ENCODE data around the gene LYAR. TPM values are rescaled to one million over a fixed set of nuclear protein-coding genes. Genes with fewer than 3 reads are reported as not detected.

Gene LYAR
- polyA plus RNA-seq, 1 donor (not counting 4 experiments of a cell fraction or from before 2014, with no cell fraction given): 19.8 TPM

DNA sequence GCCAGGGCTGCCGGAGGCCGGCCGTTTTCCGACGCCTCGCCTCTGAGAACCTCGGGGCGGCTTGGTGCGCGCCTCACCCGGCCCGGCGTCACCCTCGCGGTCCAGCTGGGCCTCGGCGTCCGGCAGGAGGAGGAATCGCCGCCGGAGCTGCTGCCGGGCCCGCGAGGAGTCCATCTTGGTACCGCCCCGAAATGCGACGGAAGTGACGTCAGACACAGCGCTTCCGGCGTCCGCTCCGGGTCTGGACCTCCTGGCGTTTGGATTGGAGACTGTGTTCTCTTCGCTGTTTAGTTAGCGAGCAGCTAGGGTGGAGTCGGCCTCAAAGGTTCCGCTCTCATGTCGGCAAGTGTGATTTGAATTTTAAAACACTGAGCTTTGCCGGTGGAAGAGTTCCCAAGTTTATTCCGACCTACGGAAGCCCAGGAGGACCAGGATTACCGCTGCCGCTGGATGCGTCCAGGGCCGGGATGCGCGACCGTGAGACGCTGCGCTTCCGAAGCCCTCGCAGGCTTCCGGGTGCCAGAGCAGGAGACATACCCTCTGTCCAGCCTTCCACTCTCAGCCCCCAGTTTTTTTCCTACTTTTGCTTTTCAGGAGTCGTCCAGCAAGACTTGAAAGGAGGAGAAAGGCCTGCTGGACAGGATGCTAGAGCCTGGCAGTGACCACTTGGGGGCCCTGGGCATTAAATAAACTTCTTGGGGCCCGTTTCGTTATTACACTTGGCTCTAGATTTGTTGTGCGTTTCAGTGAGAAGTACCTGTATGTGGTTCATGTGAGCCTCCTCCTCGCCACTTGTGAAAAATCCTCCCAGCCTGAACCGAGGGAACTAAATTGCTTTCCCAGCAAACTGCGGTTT, 41.7 kb downstream of the LYAR start, which contains the start of gene TMEM128:
TSS of gene TMEM128 (minus strand) at position 195 of the 856 bp plus-strand sequence. CDS start at position 174, 21 bp downstream.
- no peaks in the 10 kb centered on the region for H3K9me3 ChIP-seq (ENCODE audit: control insufficient read depth, low read depth, low read length)
- no peaks in the 10 kb centered on the region for H3K27me3 ChIP-seq (ENCODE audit: control insufficient read depth, extremely low read depth, insufficient read depth, low read length)
- H3K79me2 ChIP-seq (ENCODE audit: control insufficient read depth, insufficient read depth, low read length): peaks cover 11% of the 10 kb centered on the region
- H3K36me3 ChIP-seq (ENCODE audit: control insufficient read depth in 2 of 2, extremely low read depth in 1 of 2, insufficient read depth in 2 of 2, low read length in 2 of 2): peaks cover 11% of the 10 kb centered on the region in 2 experiments
- peak within 1 kb of the TSS; percentile 91 for H3K27ac ChIP-seq (ENCODE audit: control insufficient read depth, insufficient read depth, low read length)
- TF ChIP-seq, protein P1, sequence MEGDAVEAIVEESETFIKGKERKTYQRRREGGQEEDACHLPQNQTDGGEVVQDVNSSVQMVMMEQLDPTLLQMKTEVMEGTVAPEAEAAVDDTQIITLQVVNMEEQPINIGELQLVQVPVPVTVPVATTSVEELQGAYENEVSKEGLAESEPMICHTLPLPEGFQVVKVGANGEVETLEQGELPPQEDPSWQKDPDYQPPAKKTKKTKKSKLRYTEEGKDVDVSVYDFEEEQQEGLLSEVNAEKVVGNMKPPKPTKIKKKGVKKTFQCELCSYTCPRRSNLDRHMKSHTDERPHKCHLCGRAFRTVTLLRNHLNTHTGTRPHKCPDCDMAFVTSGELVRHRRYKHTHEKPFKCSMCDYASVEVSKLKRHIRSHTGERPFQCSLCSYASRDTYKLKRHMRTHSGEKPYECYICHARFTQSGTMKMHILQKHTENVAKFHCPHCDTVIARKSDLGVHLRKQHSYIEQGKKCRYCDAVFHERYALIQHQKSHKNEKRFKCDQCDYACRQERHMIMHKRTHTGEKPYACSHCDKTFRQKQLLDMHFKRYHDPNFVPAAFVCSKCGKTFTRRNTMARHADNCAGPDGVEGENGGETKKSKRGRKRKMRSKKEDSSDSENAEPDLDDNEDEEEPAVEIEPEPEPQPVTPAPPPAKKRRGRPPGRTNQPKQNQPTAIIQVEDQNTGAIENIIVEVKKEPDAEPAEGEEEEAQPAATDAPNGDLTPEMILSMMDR (optimal IDR thresholded peaks at IDR 0.05 in 1 of 3, IDR thresholded peaks at IDR 0.05 in 1 of 3, conservative IDR thresholded peaks at IDR 0.05 in 1 of 3; ENCODE audit: extremely low read depth in 1 of 3, insufficient read depth in 2 of 3, low read length in 3 of 3): peak in 1 of 3 experiments; percentile 8
- no peak for TF ChIP-seq EZH2 (IDR thresholded peaks at IDR 0.05; ENCODE audit: low read length)
- H2AFZ ChIP-seq (ENCODE audit: control insufficient read depth, low read length): peak within 1 kb of the TSS; percentile 82
- H4K20me1 ChIP-seq (ENCODE audit: control insufficient read depth, extremely low read depth, insufficient read depth, low read length): no peaks in the 10 kb centered on the region
- peak within 1 kb of the TSS; percentile 78 to 95 (median 93) for H3K4me3 ChIP-seq (ENCODE audit: control insufficient read depth in 2 of 3, extremely low read depth in 1 of 3, insufficient read depth in 2 of 3, low read depth in 1 of 3, low read length in 3 of 3)
- H3K9me1 ChIP-seq (ENCODE audit: control insufficient read depth, extremely low read depth, insufficient read depth, low read length): no peaks in the 10 kb centered on the region
- FAIRE-seq (peak; percentile 49), DNase-seq (ENCODE audit: low read depth, low spot score) (no peak)
- dilution Hi-C loops (cut with MboI; ENCODE audit: extremely low pct_ligation_motif_present, low sequenced_read_pairs): no loop called here
- H3K9ac ChIP-seq (ENCODE audit: control insufficient read depth, extremely low read depth, insufficient read depth, low read length): peak within 1 kb of the TSS; percentile 96
- peaks cover 11% of the 10 kb centered on the region for H3K4me1 ChIP-seq (ENCODE audit: control insufficient read depth, extremely low read depth, insufficient read depth, low read length)
- H3K4me2 ChIP-seq (ENCODE audit: control insufficient read depth, extremely low read depth, insufficient read depth, low read depth, low read length): peak within 1 kb of the TSS; percentile 98

DNA sequence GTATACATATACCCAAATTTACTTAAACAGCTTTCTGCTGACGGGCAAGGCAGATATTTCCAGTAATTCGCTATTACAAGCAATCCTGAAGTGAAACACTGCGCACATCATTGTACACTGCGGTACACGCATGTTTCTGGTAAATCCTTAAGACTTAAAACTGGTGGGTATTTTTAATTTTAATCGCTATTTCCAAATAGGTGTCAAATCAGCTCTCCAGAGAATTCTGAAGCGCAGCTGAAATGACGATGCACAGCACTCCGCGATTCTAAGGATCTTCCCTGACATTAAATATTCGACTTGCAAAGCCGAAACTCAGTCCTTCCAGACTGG, 42.3 kb downstream of the LYAR start:
- no peak for DNase-seq (ENCODE audit: low read depth, low spot score)

More for the DNA sequence above, 42.3 kb downstream of the LYAR start:
- Histone ChIP-seq H3K27me3 (ENCODE audit: control insufficient read depth, extremely low read depth, insufficient read depth, low read length) (no peaks in the 10 kb centered on the region), H3K4me1 (ENCODE audit: control insufficient read depth, extremely low read depth, insufficient read depth, low read length) (peaks cover 11% of the 10 kb centered on the region), H4K20me1 (ENCODE audit: control insufficient read depth, extremely low read depth, insufficient read depth, low read length) (no peaks in the 10 kb centered on the region), H3K9me1 (ENCODE audit: control insufficient read depth, extremely low read depth, insufficient read depth, low read length) (no peaks in the 10 kb centered on the region), H3K27ac (ENCODE audit: control insufficient read depth, insufficient read depth, low read length) (peak overlapping the region; percentile 91), H3K9me3 (ENCODE audit: control insufficient read depth, low read depth, low read length) (no peaks in the 10 kb centered on the region), H3K4me2 (ENCODE audit: control insufficient read depth, extremely low read depth, insufficient read depth, low read depth, low read length) (peak overlapping the region; percentile 98), H2AFZ (ENCODE audit: control insufficient read depth, low read length) (peak overlapping the region; percentile 82), H3K36me3 (ENCODE audit: control insufficient read depth in 2 of 2, extremely low read depth in 1 of 2, insufficient read depth in 2 of 2, low read length in 2 of 2) (peaks cover 11% of the 10 kb centered on the region in 2 experiments), H3K79me2 (ENCODE audit: control insufficient read depth, insufficient read depth, low read length) (peaks cover 11% of the 10 kb centered on the region), H3K9ac (ENCODE audit: control insufficient read depth, extremely low read depth, insufficient read depth, low read length) (peak overlapping the region; percentile 96), H3K4me3 (ENCODE audit: control insufficient read depth in 2 of 3, extremely low read depth in 1 of 3, insufficient read depth in 2 of 3, low read depth in 1 of 3, low read length in 3 of 3) (peak overlapping the region; percentile 78 to 95 (median 93))
- no peak for FAIRE-seq
- dilution Hi-C loops (cut with MboI; ENCODE audit: extremely low pct_ligation_motif_present, low sequenced_read_pairs): no loop called here
- TF ChIP-seq, protein P1 (optimal IDR thresholded peaks at IDR 0.05 in 1 of 3, IDR thresholded peaks at IDR 0.05 in 1 of 3, conservative IDR thresholded peaks at IDR 0.05 in 1 of 3; ENCODE audit: extremely low read depth in 1 of 3, insufficient read depth in 2 of 3, low read length in 3 of 3): no peak
- no peak for TF ChIP-seq EZH2 (IDR thresholded peaks at IDR 0.05; ENCODE audit: low read length)

Data from keratinocyte (primary cell).